ENCODE data around the gene MAPK8.

The MAPK8 gene

DNA sequence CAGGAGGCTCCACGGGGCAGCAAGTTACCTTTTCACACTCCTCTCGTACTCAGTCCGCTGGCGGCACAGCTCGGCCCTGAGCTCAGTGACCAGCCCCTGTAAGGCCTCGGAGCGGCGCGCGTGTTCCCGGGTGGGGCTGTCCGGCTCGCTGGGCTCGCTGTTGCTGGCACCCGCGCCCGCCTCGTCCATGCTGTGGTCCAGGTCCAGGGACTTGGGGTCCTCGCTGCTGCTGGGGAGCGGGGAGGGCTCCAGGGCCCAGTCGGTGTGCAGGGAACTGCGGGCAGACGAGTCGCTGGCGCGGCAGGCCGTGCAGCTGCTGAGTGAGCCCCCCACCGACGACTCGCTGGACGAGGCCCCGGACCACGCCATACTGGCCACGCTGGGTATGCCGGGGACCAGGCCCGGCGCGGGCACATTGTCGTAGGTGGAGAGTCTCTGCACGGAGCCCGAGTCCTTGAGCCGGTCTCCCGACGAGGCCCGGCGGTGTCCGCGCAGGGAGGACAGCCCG lies 143.8 kb downstream of the MAPK8 start:
- TF ChIP-seq, protein P1, sequence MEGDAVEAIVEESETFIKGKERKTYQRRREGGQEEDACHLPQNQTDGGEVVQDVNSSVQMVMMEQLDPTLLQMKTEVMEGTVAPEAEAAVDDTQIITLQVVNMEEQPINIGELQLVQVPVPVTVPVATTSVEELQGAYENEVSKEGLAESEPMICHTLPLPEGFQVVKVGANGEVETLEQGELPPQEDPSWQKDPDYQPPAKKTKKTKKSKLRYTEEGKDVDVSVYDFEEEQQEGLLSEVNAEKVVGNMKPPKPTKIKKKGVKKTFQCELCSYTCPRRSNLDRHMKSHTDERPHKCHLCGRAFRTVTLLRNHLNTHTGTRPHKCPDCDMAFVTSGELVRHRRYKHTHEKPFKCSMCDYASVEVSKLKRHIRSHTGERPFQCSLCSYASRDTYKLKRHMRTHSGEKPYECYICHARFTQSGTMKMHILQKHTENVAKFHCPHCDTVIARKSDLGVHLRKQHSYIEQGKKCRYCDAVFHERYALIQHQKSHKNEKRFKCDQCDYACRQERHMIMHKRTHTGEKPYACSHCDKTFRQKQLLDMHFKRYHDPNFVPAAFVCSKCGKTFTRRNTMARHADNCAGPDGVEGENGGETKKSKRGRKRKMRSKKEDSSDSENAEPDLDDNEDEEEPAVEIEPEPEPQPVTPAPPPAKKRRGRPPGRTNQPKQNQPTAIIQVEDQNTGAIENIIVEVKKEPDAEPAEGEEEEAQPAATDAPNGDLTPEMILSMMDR (IDR thresholded peaks at IDR 0.05; ENCODE audit: extremely low read depth, insufficient read depth, missing control alignments): no peak
- no peak for DNase-seq (ENCODE audit: low spot score)
- in situ Hi-C loops (cut with MboI; ENCODE audit: low pct_unique_long_range_greater_than_20kb, low sequenced_read_pairs, unreplicated experiment): no loop called here

DNA sequence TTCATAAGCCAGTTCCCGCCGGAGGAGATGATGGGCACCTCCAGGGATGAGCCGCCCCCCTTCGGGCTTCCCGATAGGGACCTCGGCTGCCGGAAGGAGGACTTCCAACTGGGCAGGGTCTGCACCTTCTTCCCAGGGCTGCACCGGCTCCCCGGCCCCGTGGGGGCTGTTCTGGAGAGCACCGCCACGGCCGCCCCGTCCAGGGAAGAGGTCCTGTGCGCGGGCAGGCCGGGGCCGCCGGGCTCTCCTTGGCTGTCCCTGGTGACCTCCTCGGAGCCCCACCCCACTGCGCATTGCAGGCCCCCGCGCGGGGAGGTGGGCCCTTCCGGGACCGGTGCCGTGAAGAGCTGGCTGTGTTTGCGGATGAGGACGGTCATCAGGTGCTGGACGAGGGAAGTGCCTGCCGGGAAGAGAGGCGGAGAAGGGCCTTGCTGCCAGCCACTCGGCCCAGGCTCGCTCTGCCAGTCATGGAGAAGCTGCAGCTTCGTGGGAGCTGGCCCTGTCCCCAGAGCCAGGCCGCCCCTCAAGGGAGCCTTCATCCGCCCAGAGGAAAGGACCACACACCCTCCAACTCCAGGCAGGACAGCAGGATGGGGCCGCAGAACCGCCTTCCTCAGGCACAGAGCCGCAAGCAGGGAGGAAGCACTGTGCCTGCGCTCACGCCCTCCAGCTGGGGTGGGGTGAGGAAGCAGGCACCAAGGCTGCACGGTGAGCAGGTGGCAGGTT lies 144.4 kb downstream of the MAPK8 start:
- DNase-seq (ENCODE audit: low spot score): peak; percentile 28
- in situ Hi-C loops (cut with MboI; ENCODE audit: low pct_unique_long_range_greater_than_20kb, low sequenced_read_pairs, unreplicated experiment): no loop called here
- TF ChIP-seq, protein P1 (IDR thresholded peaks at IDR 0.05; ENCODE audit: extremely low read depth, insufficient read depth, missing control alignments): no peak

DNA sequence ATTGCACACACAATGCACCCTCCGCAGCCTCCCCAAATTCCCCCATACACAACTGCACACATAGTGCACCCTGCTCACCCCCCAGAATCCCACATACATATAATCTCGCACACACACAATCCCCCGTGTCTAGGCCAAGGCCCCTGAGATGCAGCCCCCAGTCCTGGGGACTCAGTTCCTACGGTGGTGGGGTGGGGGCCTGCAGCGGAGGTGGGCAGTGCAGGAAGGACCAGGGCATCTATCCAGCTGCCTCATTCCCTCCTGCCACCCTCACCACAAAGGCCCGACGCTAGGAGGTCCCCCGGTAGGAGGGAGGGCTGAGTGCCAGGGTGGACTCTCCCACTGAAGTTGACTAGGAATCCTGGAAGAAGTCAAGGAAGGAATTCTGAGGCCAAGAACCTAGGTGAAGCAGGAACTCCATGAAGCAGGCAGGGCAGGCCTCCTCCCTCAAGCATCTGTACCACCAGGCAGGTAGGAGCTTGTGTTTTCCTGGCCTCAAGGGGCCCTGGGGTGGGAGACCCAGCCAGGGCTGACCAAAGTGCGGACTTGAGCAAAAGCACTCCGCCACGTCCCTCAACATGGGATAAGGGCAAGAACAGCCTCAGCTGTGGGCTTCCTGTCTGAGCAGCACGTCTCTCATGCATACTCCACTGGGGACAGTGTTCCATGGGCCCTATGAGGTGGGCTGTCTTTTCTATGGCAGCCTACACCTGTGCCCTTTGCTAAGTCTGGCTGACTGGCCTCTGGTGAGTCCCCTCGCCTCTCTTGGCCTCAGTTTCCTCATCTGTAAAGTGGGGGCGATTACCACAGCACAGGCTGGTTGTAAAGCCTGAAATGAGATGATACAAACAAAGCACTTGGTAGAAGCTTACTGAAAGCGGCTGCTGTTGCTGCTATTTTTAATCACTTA lies 145.7 kb downstream of the MAPK8 start:
- in situ Hi-C loops (cut with MboI; ENCODE audit: low pct_unique_long_range_greater_than_20kb, low sequenced_read_pairs, unreplicated experiment): no loop called here
- TF ChIP-seq, protein P1 (IDR thresholded peaks at IDR 0.05; ENCODE audit: extremely low read depth, insufficient read depth, missing control alignments): no peak
- peak; percentile 40 for DNase-seq (ENCODE audit: low spot score)

DNA sequence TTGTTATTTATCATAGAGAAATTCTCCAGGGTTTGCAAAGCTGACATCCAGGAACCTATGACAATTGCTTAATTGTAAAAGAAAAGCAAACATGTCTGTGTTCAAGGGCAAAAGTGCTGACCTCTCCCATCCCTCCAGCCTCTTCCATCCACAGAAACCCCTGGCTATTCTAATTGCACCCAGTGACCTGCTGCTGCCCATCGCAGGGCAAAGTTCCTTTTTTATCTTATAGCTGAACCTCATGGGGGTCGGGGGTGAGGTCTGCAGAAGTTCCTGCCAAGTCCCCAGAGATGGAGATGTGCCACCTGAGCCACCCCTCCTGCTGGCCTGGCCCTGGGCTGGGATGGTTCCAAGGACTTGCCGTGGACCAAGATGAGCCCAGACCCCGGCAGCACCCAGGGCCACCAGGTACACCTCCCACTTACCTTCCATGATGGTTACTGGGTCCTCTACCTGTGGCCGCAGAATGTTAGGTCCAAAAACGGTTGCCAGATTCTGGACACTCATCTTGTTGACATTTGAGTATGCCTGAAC lies 146.5 kb downstream of the MAPK8 start:
- peak; percentile 19 for DNase-seq (ENCODE audit: low spot score)
- TF ChIP-seq, protein P1 (IDR thresholded peaks at IDR 0.05; ENCODE audit: extremely low read depth, insufficient read depth, missing control alignments): no peak
- in situ Hi-C loops (cut with MboI; ENCODE audit: low pct_unique_long_range_greater_than_20kb, low sequenced_read_pairs, unreplicated experiment): no loop called here

DNA sequence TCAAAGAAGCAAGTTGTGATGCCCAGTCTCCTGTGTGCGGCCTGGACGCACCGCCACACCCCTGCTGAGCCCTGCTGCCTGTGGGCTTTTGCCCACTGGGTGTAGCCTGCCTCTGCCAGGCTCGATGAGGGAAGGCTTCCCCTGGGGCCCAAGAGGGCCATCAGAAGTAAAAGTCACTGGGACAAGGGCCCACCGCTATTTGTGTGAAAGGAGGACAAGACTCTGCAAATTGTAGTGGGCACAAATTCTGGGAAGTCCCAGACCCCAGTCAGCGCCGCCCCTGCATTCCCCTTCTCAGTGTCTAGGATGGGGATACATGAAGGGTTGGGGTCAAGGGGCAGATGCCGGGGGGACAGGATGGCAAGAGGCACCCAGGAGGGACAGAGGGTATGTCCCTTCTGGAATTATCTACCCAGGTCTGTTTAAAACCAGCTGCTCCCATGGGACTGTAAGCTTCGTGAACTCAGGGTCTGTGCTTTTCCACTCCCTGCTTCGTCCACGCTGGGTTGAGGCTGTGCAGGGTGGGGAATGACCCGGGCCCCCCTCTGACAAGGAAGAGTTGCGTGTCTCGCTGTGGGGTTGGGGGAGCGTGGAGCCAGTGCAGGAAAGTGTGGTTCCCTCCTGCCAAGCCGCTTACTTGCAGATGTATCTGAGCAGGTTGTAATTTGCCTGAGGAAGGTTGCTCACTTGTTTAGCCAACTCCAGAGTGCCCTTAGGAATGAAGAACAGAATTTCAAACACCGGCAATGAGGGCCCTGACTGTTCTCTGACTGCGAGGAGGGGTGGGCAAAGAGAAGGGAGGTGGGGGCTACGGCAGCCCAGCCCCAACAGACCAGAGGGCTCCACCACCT lies 147.2 kb downstream of the MAPK8 start:
- peak; percentile 28 for DNase-seq (ENCODE audit: low spot score)
- in situ Hi-C loops (cut with MboI; ENCODE audit: low pct_unique_long_range_greater_than_20kb, low sequenced_read_pairs, unreplicated experiment): no loop called here
- TF ChIP-seq, protein P1 (IDR thresholded peaks at IDR 0.05; ENCODE audit: extremely low read depth, insufficient read depth, missing control alignments): no peak
